Esophagus squamous epithelium (tissue), 4 donors: ENCODE results near the gene GABBR2.

Source experiments
- CTCF ChIP-seq, 6 experiments: fragments of 450-650 bp in 4 of 6; fragments of 200-600 bp in 2 of 6; sonication (generic) in 2 of 6; IDR thresholded peaks; one replicate each; pipeline ENCODE4 v1.5.1; 2016 to 2019; ENCODE audit warnings: antibody characterized with exemption in 6 of 6, mild to moderate bottlenecking in 4 of 6, moderate library complexity in 4 of 6
- POLR2A ChIP-seq, 4 donors: fragments of 450-650 bp; IDR thresholded peaks; one replicate each; pipeline ENCODE4 v1.6.1; 2017; ENCODE audit warnings: antibody characterized with exemption in 4 of 4, mild to moderate bottlenecking in 4 of 4, moderate library complexity in 3 of 4

GRCh38 chr9:98272083-98272482 lies 436.7 kb downstream of the GABBR2 start:
- TF ChIP-seq CTCF (IDR thresholded peaks at IDR 0.05) (no peak), POLR2A (IDR thresholded peaks at IDR 0.05) (no peak)
